ENCODE data around the gene PHACTR1.
"Not testable (repeated sequence)": the region's sequence is repeated elsewhere in the genome, so short reads cannot be mapped to it uniquely, and the experiment has no call there.

PHACTR1 gene

DNA sequence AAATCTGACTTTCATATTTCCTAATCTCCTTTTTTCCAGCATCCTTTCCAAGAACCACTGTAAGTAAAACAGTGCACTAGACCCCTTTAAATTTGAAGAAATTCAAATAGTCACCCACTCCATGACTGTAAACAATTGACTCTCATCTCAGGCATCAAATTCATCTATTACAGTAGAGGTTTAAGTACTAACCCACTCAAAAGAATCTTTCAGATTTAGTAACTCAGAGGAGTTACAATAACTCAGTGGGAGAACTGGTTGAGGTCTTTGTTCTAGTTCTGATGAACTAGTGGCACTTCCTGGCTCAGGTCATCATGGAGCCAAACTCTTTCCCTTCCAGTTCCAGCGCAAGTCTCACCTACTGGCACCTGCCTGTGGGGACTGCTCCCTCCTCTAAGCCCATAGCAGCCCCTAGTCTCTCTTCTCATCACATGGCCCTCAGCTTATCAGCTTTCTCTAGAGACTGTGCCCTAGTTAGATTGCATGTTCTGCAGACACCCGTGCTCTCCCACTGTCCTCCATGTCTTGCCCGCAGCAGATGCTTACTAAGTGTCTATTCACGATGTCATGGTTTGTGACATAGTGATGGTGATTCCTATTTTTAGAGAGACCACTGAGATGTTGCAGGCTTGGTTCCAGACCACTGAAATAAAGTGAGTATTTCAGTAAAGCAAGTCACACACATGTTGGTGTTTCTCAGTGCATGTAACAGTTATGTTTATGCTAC, 415.5 kb downstream of the PHACTR1 start:
- no peak overlapping the region for H3K4me3 ChIP-seq (ENCODE audit: low read depth, low read length)
- no peak for TF ChIP-seq CTCF (IDR thresholded peaks at IDR 0.05; ENCODE audit: low read depth, low read length, missing control alignments)
- no peak for DNase-seq (ENCODE audit: low read depth)
- in situ Hi-C loops (cut with HindIII; ENCODE audit: low sequenced_read_pairs), result no loop called here

DNA sequence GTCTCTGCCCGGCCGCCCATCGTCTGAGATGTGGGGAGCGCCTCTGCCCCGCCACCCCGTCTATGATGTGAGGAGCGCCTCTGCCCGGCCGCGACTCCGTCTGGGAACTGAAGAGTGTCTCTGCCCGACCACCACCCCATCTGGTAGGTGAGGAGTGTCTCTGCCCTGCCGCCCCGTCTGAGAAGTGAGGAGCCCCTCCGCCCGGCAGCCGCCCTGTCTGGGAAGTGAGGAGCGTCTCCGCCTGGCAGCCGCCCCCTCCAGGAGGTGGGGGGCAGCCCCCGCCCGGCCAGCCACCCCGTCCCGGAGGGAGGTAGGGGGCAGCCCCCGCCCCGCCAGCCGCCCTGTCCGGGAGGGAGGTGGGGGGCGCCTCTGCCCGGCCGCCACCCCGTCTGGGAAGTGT, 417.3 kb downstream of the PHACTR1 start:
- DNase-seq (ENCODE audit: low read depth); H3K4me3 ChIP-seq (ENCODE audit: low read depth, low read length); in situ Hi-C loops (cut with HindIII; ENCODE audit: low sequenced_read_pairs): not testable (repeated sequence)

DNA sequence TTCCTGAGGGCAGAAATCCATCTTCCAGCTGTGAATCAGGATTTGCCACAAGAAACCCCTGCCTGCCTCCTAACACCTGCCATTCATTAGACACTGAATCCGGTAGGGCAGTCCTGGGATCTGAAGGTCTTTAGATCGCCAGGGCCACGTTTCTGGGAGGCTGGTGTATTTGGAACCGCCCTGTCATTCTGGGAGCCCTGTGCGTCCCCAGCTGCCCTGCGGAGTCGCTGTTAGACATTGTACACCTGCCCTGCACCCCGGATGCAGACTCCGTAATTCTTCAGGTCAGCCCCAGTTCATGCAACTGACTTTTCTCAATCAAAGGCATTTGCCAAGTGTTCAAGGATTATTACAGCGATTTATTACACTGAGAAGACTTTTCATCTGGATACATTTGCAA, 418.6 kb downstream of the PHACTR1 start:
- in situ Hi-C loops (cut with HindIII; ENCODE audit: low sequenced_read_pairs), result no loop called here
- H3K4me3 ChIP-seq (ENCODE audit: low read depth, low read length), result no peak overlapping the region
- TF ChIP-seq CTCF (IDR thresholded peaks at IDR 0.05; ENCODE audit: low read depth, low read length, missing control alignments), result no peak
- DNase-seq (ENCODE audit: low read depth), result no peak

GRCh38 chr6:13139119-13139518, 422.6 kb downstream of the PHACTR1 start:
- in situ Hi-C loops (cut with HindIII; ENCODE audit: low sequenced_read_pairs), result no loop called here
- no peak for DNase-seq (ENCODE audit: low read depth)
- TF ChIP-seq CTCF (IDR thresholded peaks at IDR 0.05; ENCODE audit: low read depth, low read length, missing control alignments), result no peak
- H3K4me3 ChIP-seq (ENCODE audit: low read depth, low read length), result no peak overlapping the region

DNA sequence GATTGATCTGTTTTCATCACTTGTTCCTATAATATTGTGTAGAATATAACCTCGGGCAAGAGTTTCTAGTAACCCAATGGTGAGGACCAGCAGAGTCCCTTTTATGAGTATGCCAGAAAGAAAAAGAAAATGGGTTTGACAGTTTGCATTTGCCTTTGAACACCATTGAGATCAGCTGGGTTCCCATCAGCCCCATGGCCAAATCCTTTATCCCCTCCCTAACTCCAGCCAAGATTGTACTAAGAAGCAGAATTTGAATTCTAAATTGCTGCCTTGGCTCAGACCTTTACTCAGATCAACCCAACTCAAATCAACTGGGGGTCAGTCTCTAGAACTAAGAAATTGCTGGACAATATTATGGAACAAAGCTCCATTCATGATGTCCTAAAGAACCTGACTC, 424.4 kb downstream of the PHACTR1 start:
- no peak for TF ChIP-seq CTCF (IDR thresholded peaks at IDR 0.05; ENCODE audit: low read depth, low read length, missing control alignments)
- in situ Hi-C loops (cut with HindIII; ENCODE audit: low sequenced_read_pairs), result no loop called here

GRCh38 chr6:13141387-13141786, 424.8 kb downstream of the PHACTR1 start:
- in situ Hi-C loops (cut with HindIII; ENCODE audit: low sequenced_read_pairs), result no loop called here
- no peak overlapping the region for H3K4me3 ChIP-seq (ENCODE audit: low read depth, low read length)
- TF ChIP-seq CTCF (IDR thresholded peaks at IDR 0.05; ENCODE audit: low read depth, low read length, missing control alignments), result no peak
- DNase-seq (ENCODE audit: low read depth), result no peak

More for the DNA sequence above, 424.4 kb downstream of the PHACTR1 start:
- DNase-seq (ENCODE audit: low read depth), result no peak
- no peak overlapping the region for H3K4me3 ChIP-seq (ENCODE audit: low read depth, low read length)

DNA sequence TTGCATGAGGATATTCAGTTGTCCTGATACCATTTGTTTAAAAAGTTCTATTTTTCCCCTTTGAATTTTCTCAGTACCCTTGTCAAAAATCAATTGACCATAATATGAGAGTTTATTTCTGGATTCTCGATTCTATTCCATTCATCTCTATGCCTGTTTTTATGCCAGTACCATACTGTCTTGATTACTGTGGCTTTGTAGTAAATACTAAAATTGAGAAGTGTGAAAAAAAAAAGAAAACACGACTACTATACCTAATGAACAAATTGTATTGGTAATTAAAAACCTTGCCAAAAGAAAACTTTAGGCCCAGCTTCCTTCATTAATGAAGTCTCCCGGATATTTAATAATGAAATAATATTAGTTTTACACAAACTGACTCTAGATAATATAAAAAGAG, 426.0 kb downstream of the PHACTR1 start:
- no peak for DNase-seq (ENCODE audit: low read depth)
- no peak overlapping the region for H3K4me3 ChIP-seq (ENCODE audit: low read depth, low read length)
- TF ChIP-seq CTCF (IDR thresholded peaks at IDR 0.05; ENCODE audit: low read depth, low read length, missing control alignments), result no peak
- in situ Hi-C loops (cut with HindIII; ENCODE audit: low sequenced_read_pairs), result no loop called here
